HFFc6 (cell line): ENCODE data around the gene ZNF384. TPM values are rescaled to one million over a fixed set of nuclear protein-coding genes. Genes with fewer than 3 reads are reported as not detected.

ENCODE experiments used
- DNase-seq: peaks from one replicate; pipeline ENCODE4 v3.0.0-alpha.2; 2018
- H3K27ac Mint-ChIP-seq: 2 replicates; pipeline ENCODE4 v1.8.0; 2020; ENCODE audit warnings: mild to moderate bottlenecking, mixed read lengths
- H3K27me3 Mint-ChIP-seq: 2 replicates; pipeline ENCODE4 v1.8.0; 2021; ENCODE audit warnings: mild to moderate bottlenecking, moderate library complexity, mixed read lengths; ENCODE audit not compliant: insufficient read depth
- H3K36me3 Mint-ChIP-seq: 2 replicates; pipeline ENCODE4 v1.8.0; 2021; ENCODE audit warnings: low read depth, mixed read lengths
- H3K4me1 Mint-ChIP-seq: 2 replicates; pipeline ENCODE4 v1.8.0; 2020; ENCODE audit warnings: low read depth, mixed read lengths
- H3K4me3 Mint-ChIP-seq: 2 replicates; pipeline ENCODE4 v1.8.0; 2020; ENCODE audit warnings: mild to moderate bottlenecking, moderate library complexity, mixed read lengths
- H3K9me3 Mint-ChIP-seq: 2 replicates; pipeline ENCODE4 v1.8.0; 2020; ENCODE audit warnings: mild to moderate bottlenecking, mixed read lengths
- total RNA-seq, 6 experiments: library from RNA; stranded (reverse); fragmentation: NEBNext Ultra II Directional; extraction: Animal tissue kit (Norgen Biotek cat#: 25700); gene quantifications; 2 replicates in 1 of 6; 3 replicates in 5 of 6; pipeline ENCODE4 v1.2.3, GENCODE V29; 2021
- TF ChIP-seq, protein P1 (sequence below): fragments of 200-600 bp; sonication (generic); IDR thresholded peaks from 2 replicates; pipeline ENCODE4 v1.5.0; 2021; ENCODE audit warnings: antibody characterized with exemption, mild to moderate bottlenecking

The ZNF384 gene
- total RNA-seq, 6 experiments from 2014 or later: 32.8 to 43.9 (median 41.1) TPM

DNA sequence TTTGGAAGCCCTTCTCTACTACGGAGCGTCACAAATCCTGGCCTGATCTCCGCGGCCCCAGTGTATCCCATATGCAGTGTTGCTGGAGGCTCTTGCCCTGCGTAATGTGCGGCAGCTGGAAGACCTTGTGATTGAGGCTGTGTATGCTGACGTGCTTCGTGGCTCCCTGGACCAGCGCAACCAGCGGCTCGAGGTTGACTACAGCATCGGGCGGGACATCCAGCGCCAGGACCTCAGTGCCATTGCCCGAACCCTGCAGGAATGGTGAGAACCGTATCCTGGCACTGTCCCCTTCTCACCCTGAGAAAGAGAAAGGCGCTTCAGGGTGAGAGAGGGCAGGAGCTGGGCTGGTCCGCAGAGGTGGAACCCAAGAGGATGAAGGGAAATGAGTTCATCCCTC lies 40.0 kb upstream of the ZNF384 start:
- peaks cover 12% of the 10 kb centered on the region for H3K4me1 Mint-ChIP-seq
- H3K36me3 Mint-ChIP-seq: peaks cover 15% of the 10 kb centered on the region; the same call in 1 of the 2 replicates
- no peak overlapping the region for H3K27ac Mint-ChIP-seq
- no peak overlapping the region for H3K4me3 Mint-ChIP-seq
- DNase-seq: no peak
- H3K27me3 Mint-ChIP-seq: no peaks in the 10 kb centered on the region; the same call in 1 of the 2 replicates
- TF ChIP-seq, protein P1, sequence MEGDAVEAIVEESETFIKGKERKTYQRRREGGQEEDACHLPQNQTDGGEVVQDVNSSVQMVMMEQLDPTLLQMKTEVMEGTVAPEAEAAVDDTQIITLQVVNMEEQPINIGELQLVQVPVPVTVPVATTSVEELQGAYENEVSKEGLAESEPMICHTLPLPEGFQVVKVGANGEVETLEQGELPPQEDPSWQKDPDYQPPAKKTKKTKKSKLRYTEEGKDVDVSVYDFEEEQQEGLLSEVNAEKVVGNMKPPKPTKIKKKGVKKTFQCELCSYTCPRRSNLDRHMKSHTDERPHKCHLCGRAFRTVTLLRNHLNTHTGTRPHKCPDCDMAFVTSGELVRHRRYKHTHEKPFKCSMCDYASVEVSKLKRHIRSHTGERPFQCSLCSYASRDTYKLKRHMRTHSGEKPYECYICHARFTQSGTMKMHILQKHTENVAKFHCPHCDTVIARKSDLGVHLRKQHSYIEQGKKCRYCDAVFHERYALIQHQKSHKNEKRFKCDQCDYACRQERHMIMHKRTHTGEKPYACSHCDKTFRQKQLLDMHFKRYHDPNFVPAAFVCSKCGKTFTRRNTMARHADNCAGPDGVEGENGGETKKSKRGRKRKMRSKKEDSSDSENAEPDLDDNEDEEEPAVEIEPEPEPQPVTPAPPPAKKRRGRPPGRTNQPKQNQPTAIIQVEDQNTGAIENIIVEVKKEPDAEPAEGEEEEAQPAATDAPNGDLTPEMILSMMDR: no peak
- H3K9me3 Mint-ChIP-seq: no peaks in the 10 kb centered on the region

DNA sequence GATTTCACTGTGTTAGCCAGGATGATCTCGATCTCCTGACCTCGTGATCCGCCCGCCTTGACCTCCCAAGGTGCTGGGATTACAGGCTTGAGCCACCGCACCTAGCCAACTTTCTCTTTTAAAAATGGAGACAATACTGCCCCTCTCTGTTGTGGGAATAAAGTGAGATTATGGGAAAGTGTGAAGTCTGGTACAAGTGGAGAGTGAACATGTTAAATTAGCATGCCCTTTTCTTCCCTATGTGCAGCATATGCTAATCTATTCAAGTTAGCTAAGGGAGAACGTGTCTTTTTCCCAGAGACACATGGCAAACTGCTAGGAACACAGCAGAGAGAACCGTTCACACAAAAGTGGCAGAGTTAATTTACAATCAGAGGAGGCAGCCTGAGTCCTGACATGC lies 36.2 kb upstream of the ZNF384 start:
- Mint-ChIP-seq H3K36me3 (peaks cover 7% of the 10 kb centered on the region; the same call in 1 of the 2 replicates), H3K4me1 (peaks cover 25% of the 10 kb centered on the region), H3K27ac (no peak overlapping the region), H3K9me3 (no peaks in the 10 kb centered on the region), H3K4me3 (peak overlapping the region; percentile 92), H3K27me3 (no peaks in the 10 kb centered on the region; the same call in none of the 2 replicates)
- DNase-seq: no peak
- TF ChIP-seq, protein P1: no peak

DNA sequence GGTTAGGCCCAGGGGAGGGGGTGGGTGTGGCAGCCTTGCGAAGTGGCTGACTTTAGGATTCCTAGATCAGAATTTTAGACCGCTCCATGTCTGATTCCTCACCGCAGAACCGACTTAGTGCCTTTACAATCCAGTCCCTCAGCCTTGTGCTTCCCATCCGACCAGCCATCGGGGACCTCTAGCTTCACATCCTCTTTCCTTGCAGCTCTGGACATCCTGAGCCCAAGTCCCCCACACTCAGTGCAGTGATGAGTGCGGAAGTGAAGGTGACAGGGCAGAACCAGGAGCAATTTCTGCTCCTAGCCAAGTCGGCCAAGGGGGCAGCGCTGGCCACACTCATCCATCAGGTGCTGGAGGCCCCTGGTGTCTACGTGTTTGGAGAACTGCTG lies 35.2 kb upstream of the ZNF384 start:
- H3K4me3 Mint-ChIP-seq: peak overlapping the region; percentile 92
- no peak for DNase-seq
- TF ChIP-seq, protein P1: no peak
- no peaks in the 10 kb centered on the region; the same call in 1 of the 2 replicates for H3K36me3 Mint-ChIP-seq
- no peaks in the 10 kb centered on the region; the same call in none of the 2 replicates for H3K27me3 Mint-ChIP-seq
- no peaks in the 10 kb centered on the region for H3K9me3 Mint-ChIP-seq
- H3K27ac Mint-ChIP-seq: peak overlapping the region; percentile 94
- peaks cover 25% of the 10 kb centered on the region for H3K4me1 Mint-ChIP-seq

DNA sequence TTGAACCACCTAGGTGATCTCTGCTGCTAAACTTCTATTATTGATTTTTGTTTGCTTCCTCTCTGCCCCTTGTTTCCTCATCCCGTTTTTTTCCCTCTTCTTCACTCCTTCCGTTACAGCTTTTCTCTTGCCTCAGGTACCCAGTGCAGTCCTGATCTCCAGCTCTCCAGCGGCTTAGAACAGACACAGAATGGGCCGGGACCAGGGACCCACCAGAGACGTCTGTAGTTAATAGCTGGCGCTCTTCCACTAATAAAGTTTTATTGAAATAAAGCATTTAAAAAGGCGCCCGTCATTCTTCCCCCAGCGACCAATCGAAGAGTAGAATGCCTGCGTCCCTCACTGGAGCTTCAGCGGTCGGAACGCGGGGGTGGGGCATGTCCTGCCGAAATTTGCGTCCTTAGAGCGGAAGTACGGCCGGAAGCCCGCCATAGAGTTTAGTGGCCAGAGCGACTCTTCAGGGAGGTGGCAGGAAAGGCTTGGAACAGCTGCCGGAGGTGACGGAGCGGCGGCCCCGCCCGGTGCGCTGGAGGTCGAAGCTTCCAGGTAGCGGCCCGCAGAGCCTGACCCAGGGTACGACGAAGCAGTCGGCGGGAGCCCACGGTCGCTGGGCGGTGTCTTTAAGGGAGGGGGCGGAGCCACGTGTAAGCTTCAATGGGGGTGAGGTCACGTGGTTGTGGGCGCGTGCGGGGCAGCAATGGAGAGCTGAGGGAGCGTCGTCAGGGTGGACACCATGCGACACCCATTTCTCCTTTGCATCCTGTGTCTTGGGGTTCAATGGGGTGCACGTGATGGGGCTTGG lies 34.6 kb upstream of the ZNF384 start, which contains the start of gene COPS7A:
TSS of gene COPS7A (plus strand) at position 440 of the 802 bp plus-strand sequence. CDS start 611 bp downstream, outside the sequence.
- H3K27ac Mint-ChIP-seq: peak within 1 kb of the TSS; percentile 94

DNA sequence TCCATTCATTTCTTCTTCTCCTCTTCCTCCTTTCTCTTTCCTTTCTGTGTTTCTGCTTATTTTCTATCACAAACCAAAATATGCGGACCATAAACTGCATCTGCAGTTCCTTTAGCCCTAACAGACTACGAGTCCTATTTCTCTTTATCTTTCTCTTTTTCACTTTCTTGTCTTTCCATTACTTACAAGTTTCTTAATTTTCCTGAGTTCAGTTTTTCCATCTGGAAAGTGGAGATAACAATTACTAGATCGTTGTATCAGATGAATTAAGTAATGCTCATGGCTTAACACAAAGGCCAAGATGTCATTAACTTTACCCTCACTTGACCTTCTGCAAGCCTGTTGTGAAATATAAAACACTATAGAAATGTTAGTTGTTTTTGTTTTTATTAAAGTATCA lies 33.7 kb upstream of the ZNF384 start:
- TF ChIP-seq, protein P1: no peak
- Mint-ChIP-seq H3K36me3 (no peaks in the 10 kb centered on the region; the same call in 1 of the 2 replicates), H3K27me3 (no peaks in the 10 kb centered on the region; the same call in none of the 2 replicates), H3K9me3 (no peaks in the 10 kb centered on the region), H3K27ac (no peak overlapping the region; the same call in 1 of the 2 replicates), H3K4me1 (peaks cover 25% of the 10 kb centered on the region), H3K4me3 (peak overlapping the region; percentile 92; the same call in 1 of the 2 replicates)
- no peak for DNase-seq

More for the DNA sequence above, 34.6 kb upstream of the ZNF384 start, which contains the start of gene COPS7A:
- Mint-ChIP-seq H3K9me3 (no peaks in the 10 kb centered on the region), H3K4me1 (peaks cover 25% of the 10 kb centered on the region), H3K4me3 (peak within 1 kb of the TSS; percentile 92), H3K27me3 (no peaks in the 10 kb centered on the region; the same call in none of the 2 replicates), H3K36me3 (no peaks in the 10 kb centered on the region; the same call in 1 of the 2 replicates)
- TF ChIP-seq, protein P1: 0 out of 2 replicates have a peak, but pooled peaks have one; percentile 9
- DNase-seq: peak; percentile 98
